ENCODE data around the gene TTC36.
"Not testable (repeated sequence)": the region's sequence is repeated elsewhere in the genome, so short reads cannot be mapped to it uniquely, and the experiment has no call there.

The TTC36 gene

GRCh38 chr11:118532852-118533768, 5.8 kb downstream of the TTC36 start:
- DNase-seq: no peak

- no peak for DNase-seq
Observed at GRCh38 chr11:118533769-118534729, 6.8 kb downstream of the TTC36 start.

- no peak for DNase-seq
Observed at GRCh38 chr11:118535261-118535660, 8.0 kb downstream of the TTC36 start.

- DNase-seq: no peak
Observed at GRCh38 chr11:118536726-118537125, 9.5 kb downstream of the TTC36 start.

GRCh38 chr11:118537409-118537980, 10.2 kb downstream of the TTC36 start:
- DNase-seq: no peak

GRCh38 chr11:118544010-118544646, 16.9 kb downstream of the TTC36 start:
- no peak for DNase-seq

GRCh38 chr11:118544647-118545010, 17.4 kb downstream of the TTC36 start:
- no peak for DNase-seq

GRCh38 chr11:118545533-118545932, 18.3 kb downstream of the TTC36 start:
- no peak for DNase-seq

- no peak for DNase-seq
Observed at GRCh38 chr11:118547132-118547531, 19.9 kb downstream of the TTC36 start.

GRCh38 chr11:118552341-118552740, 25.1 kb downstream of the TTC36 start:
- no peak for DNase-seq

- DNase-seq: no peak
Observed at GRCh38 chr11:118560806-118561205, 33.5 kb downstream of the TTC36 start.

- DNase-seq: no peak
Observed at GRCh38 chr11:118565051-118565450, 37.8 kb downstream of the TTC36 start.

GRCh38 chr11:118569670-118570069, 42.4 kb downstream of the TTC36 start:
- DNase-seq: no peak

GRCh38 chr11:118570787-118571186, 43.5 kb downstream of the TTC36 start:
- no peak for DNase-seq

- DNase-seq: not testable (repeated sequence)
Observed at GRCh38 chr11:118571701-118572060, 44.4 kb downstream of the TTC36 start.

GRCh38 chr11:118572061-118572980, 45.0 kb downstream of the TTC36 start, which contains the start of gene ARCN1:
TSS of gene ARCN1 (plus strand) at chr11:118572409. CDS start at chr11:118572548, 139 bp downstream.
- peak; percentile 33 for DNase-seq

- no peak for DNase-seq
Observed at GRCh38 chr11:118572981-118573550, 45.8 kb downstream of the TTC36 start.

- no peak for DNase-seq
Observed at GRCh38 chr11:118574636-118575035, 47.4 kb downstream of the TTC36 start.

- not testable (repeated sequence) for DNase-seq
Observed at GRCh38 chr11:118577995-118578394, 50.7 kb downstream of the TTC36 start.

Measured in T1000 (cell line).